IMR-90 (cell line): Measurements from ENCODE around the gene RPS19BP1. TPM values are rescaled to one million over a fixed set of nuclear protein-coding genes. Genes with fewer than 3 reads are reported as not detected.

Experiments
- ATAC-seq: fragments of 200-7000 bp; cut with Tn5 transposase; 2 replicates; pipeline ENCODE4 v1.9.1; 2020; ENCODE audit warnings: low read depth, mild to moderate bottlenecking, moderate library complexity
- BruUV-seq: library from RNA; stranded (reverse); fragments of 400-500 nt; replicated peaks from 2 replicates; lab custom pipeline; 2021; lab: Mats Ljungman, UMichigan
- CTCF ChIA-PET: fragments of 300-600 bp; formaldehyde crosslinking; extraction: SDS; loops from one replicate; lab custom pipeline; 2021; ENCODE audit warnings: antibody characterized with exemption; lab: Yijun Ruan, JAX
- POLR2A ChIA-PET: fragments of 300-600 bp; sonication (Branson Sonifier 250); formaldehyde crosslinking; loops from one replicate; lab custom pipeline; 2022; ENCODE audit warnings: antibody characterized with exemption; ENCODE audit not compliant: unreplicated experiment; lab: Charles Lee
- DNase-seq: peaks from one replicate; pipeline ENCODE4 v3.0.0; 2013
- H2AFZ ChIP-seq: replicated peaks from 2 replicates; pipeline ENCODE3; 2013; ENCODE audit warnings: low read length, mild to moderate bottlenecking; ENCODE audit not compliant: poor library complexity
- H2AK5ac ChIP-seq: 2 replicates; pipeline ENCODE4 v1.6.1; 2013; ENCODE audit warnings: low read depth, low read length, inconsistent platforms
- H2AK9ac ChIP-seq: replicated peaks from 2 replicates; pipeline ENCODE3; 2013; ENCODE audit warnings: mild to moderate bottlenecking, low read depth, low read length, moderate library complexity; ENCODE audit not compliant: poor library complexity
- H2BK120ac ChIP-seq: 2 replicates; pipeline ENCODE4 v1.6.1; 2013; ENCODE audit warnings: low read depth, low read length, inconsistent platforms
- H2BK15ac ChIP-seq: 3 replicates; pipeline ENCODE4 v1.6.1; 2013; ENCODE audit warnings: low read depth, low read length, inconsistent platforms
- H2BK20ac ChIP-seq: 2 replicates; pipeline ENCODE4 v1.6.1; 2013; ENCODE audit warnings: low read depth, mild to moderate bottlenecking, inconsistent platforms, low read length, moderate library complexity
- H2BK5ac ChIP-seq: 2 replicates; pipeline ENCODE4 v1.6.1; 2013; ENCODE audit warnings: mild to moderate bottlenecking, low read depth, low read length, inconsistent platforms; ENCODE audit not compliant: poor library complexity, severe bottlenecking
- H3K14ac ChIP-seq: replicated peaks from 2 replicates; pipeline ENCODE4 v1.6.1; 2013; ENCODE audit warnings: low read depth, low read length, inconsistent platforms
- H3K18ac ChIP-seq: 2 replicates; pipeline ENCODE4 v1.6.1; 2013; ENCODE audit warnings: low read depth, low read length, control low read depth
- H3K23ac ChIP-seq: 2 replicates; pipeline ENCODE4 v1.6.1; 2013; ENCODE audit warnings: low read depth, low read length, inconsistent platforms
- H3K27ac ChIP-seq: 2 replicates; pipeline ENCODE4 v1.5.1; 2013; ENCODE audit warnings: mild to moderate bottlenecking, control low read depth, low read length; ENCODE audit not compliant: insufficient read depth
- H3K27me3 ChIP-seq: 2 replicates; pipeline ENCODE4 v1.6.1; 2013; ENCODE audit warnings: low read length; ENCODE audit not compliant: control insufficient read depth, insufficient read depth
- H3K36me3 ChIP-seq: 2 replicates; pipeline ENCODE4 v1.6.1; 2013; ENCODE audit warnings: low read length, mixed read lengths; ENCODE audit not compliant: control insufficient read depth, insufficient read depth
- H3K4ac ChIP-seq: 2 replicates; pipeline ENCODE4 v1.6.1; 2013; ENCODE audit warnings: low read depth, low read length, inconsistent platforms
- H3K4me1 ChIP-seq: 2 replicates; pipeline ENCODE4 v1.6.1; 2013; ENCODE audit warnings: low read length, mixed read lengths; ENCODE audit not compliant: control insufficient read depth, insufficient read depth
- H3K4me2 ChIP-seq: 2 replicates; pipeline ENCODE4 v1.6.1; 2013; ENCODE audit warnings: low read depth, mild to moderate bottlenecking, control low read depth, low read length, moderate library complexity
- H3K4me3 ChIP-seq: 2 replicates; pipeline ENCODE4 v1.5.1; 2013; ENCODE audit warnings: low read depth, mild to moderate bottlenecking, control low read depth, low read length, moderate library complexity; ENCODE audit not compliant: insufficient read depth
- H3K56ac ChIP-seq: 2 replicates; pipeline ENCODE4 v1.6.1; 2013; ENCODE audit warnings: low read length, inconsistent platforms; ENCODE audit not compliant: insufficient read depth; ENCODE audit errors: extremely low read depth
- H3K79me1 ChIP-seq, 2 experiments: 2 replicates each; pipeline ENCODE4 v1.6.1; 2013; ENCODE audit warnings: low read length in 2 of 2, inconsistent platforms in 1 of 2, low read depth in 1 of 2
- H3K9ac ChIP-seq: 2 replicates; pipeline ENCODE4 v1.6.1; 2013; ENCODE audit warnings: low read depth, low read length, control low read depth
- H3K9me1 ChIP-seq: 2 replicates; pipeline ENCODE4 v1.6.1; 2013; ENCODE audit warnings: low read length, inconsistent platforms; ENCODE audit not compliant: insufficient read depth
- H3K9me3 ChIP-seq: 2 replicates; pipeline ENCODE4 v1.6.1; 2013; ENCODE audit warnings: low read length; ENCODE audit not compliant: control insufficient read depth, insufficient read depth
- H4K20me1 ChIP-seq: 2 replicates; pipeline ENCODE4 v1.6.1; 2013; ENCODE audit warnings: low read length, inconsistent platforms; ENCODE audit not compliant: insufficient read depth
- H4K5ac ChIP-seq: 2 replicates; pipeline ENCODE4 v1.6.1; 2013; ENCODE audit warnings: mild to moderate bottlenecking, low read depth, low read length, control low read depth
- H4K8ac ChIP-seq, 2 experiments: 2 replicates each; pipeline ENCODE4 v1.6.1; 2013; ENCODE audit warnings: low read depth in 2 of 2, low read length in 2 of 2, control low read depth in 1 of 2, inconsistent platforms in 1 of 2
- H4K91ac ChIP-seq: 2 replicates; pipeline ENCODE4 v1.6.1; 2013; ENCODE audit warnings: low read depth, low read length, inconsistent platforms; ENCODE audit not compliant: insufficient read depth
- BHLHE40 ChIP-seq: fragments of 150-350 bp; IDR thresholded peaks from 2 replicates; pipeline ENCODE4 v1.6.1; 2016; ENCODE audit warnings: mild to moderate bottlenecking, low read depth, low read length
- CEBPB ChIP-seq: IDR thresholded peaks from 2 replicates; pipeline ENCODE4 v1.6.1; 2012; ENCODE audit warnings: low read depth, low read length, improper control_type of control experiment
- CHD1 ChIP-seq: IDR thresholded peaks from 2 replicates; pipeline ENCODE4 v1.6.1; 2012; ENCODE audit warnings: low read depth, low read length, improper control_type of control experiment
- FOS ChIP-seq: fragments of 150-350 bp; IDR thresholded peaks from 2 replicates; pipeline ENCODE4 v1.6.1; 2016; ENCODE audit warnings: low read depth, low read length
- MAZ ChIP-seq: IDR thresholded peaks from 2 replicates; pipeline ENCODE4 v1.6.1; 2012; ENCODE audit warnings: low read depth, mild to moderate bottlenecking, low read length, improper control_type of control experiment, moderate library complexity, borderline replicate concordance
- NFE2L2 ChIP-seq: fragments of 150-350 bp; IDR thresholded peaks from 2 replicates; pipeline ENCODE4 v1.6.1; 2016; ENCODE audit warnings: low read depth, mild to moderate bottlenecking, low read length
- RCOR1 ChIP-seq: IDR thresholded peaks from 2 replicates; pipeline ENCODE4 v1.6.1; 2012; ENCODE audit warnings: mild to moderate bottlenecking, low read length, improper control_type of control experiment; ENCODE audit not compliant: insufficient replicate concordance
- RFX5 ChIP-seq: IDR thresholded peaks from 2 replicates; pipeline ENCODE4 v1.8.0; 2012; ENCODE audit warnings: low read depth, mild to moderate bottlenecking, low read length, moderate library complexity
- WGBS, 2 experiments: methylation state at CpG; one replicate each; pipeline versions ENCODE4 v1.1.5 to v1.1.7; 2013; ENCODE audit warnings: missing lambda C conversion rate in 2 of 2; ENCODE audit not compliant: insufficient read length in 1 of 2; ENCODE audit errors: extremely low coverage in 2 of 2; 5-methylcytosine and 5-hydroxymethylcytosine counted together
- dilution Hi-C: fragments of 300-500 bp; cut with HindIII; formaldehyde crosslinking; loops from one replicate; pipeline ENCODE4 v1.14.3; 2018; ENCODE audit warnings: low sequenced_read_pairs; ENCODE audit not compliant: unreplicated experiment
- in situ Hi-C: fragments of 300-500 bp; cut with MboI; formaldehyde crosslinking; loops from 3 replicates; pipeline ENCODE4 v1.14.3; 2019; ENCODE audit warnings: low sequenced_read_pairs, inconsistent platforms, mixed read lengths
- intact Hi-C: fragments of 100-400 bp; cut with micrococcal nuclease; formaldehyde crosslinking; loops from 2 replicates; pipeline ENCODE4 v1.10.0; 2022
- polyA plus RNA-seq, 3 experiments: library from polyadenylated mRNA; depleted of rRNA; stranded (reverse); fragments of >200 nt; gene quantifications; 2 replicates each; pipeline ENCODE4 v1.2.3, GENCODE V29; 2012; ENCODE audit warnings: low replicate concordance in 1 of 3
- total RNA-seq: library from RNA; depleted of rRNA; stranded (reverse); fragments of >200 nt; gene quantifications from 2 replicates; pipeline ENCODE4 v1.2.3, GENCODE V29; 2012

RPS19BP1 gene
- total and polyA plus RNA-seq, 2 of the 4 experiments (the other 2 are of a cell fraction): 33.0 to 95.4 TPM

GRCh38 chr22:39512026-39512425, 20.5 kb downstream of the RPS19BP1 start:
- Histone ChIP-seq H3K4me2 (no peak overlapping the region), H3K23ac (no peak overlapping the region), H2AFZ (no peak overlapping the region), H4K20me1 (peaks cover 38% of the 10 kb centered on the region), H3K9me3 (no peaks in the 10 kb centered on the region), H2AK9ac (no peak overlapping the region), H3K27ac (no peak overlapping the region), H3K56ac (no peak overlapping the region), H3K36me3 (peaks cover 57% of the 10 kb centered on the region), H3K4me1 (no peaks in the 10 kb centered on the region), H2BK15ac (no peak overlapping the region), H4K8ac (no peak overlapping the region), H3K27me3 (no peaks in the 10 kb centered on the region), H4K5ac (no peak overlapping the region), H4K91ac (no peak overlapping the region), H3K4me3 (no peak overlapping the region), H3K4ac (no peak overlapping the region), H2BK120ac (no peak overlapping the region), H2BK20ac (no peak overlapping the region), H2AK5ac (no peak overlapping the region), H3K9ac (no peak overlapping the region), H3K18ac (no peak overlapping the region), H3K9me1 (no peaks in the 10 kb centered on the region), H3K14ac (no peak overlapping the region), H2BK5ac (no peak overlapping the region), H3K79me1 (peaks cover 42 to 60% of the 10 kb centered on the region in 2 experiments)
- no TSS peak for BruUV-seq
- TF ChIP-seq CHD1: no peak
- TF ChIP-seq NFE2L2: no peak
- no peak for TF ChIP-seq FOS
- no peak for TF ChIP-seq CEBPB
- TF ChIP-seq MAZ: no peak
- TF ChIP-seq BHLHE40: no peak
- TF ChIP-seq RCOR1: no peak
- no peak for TF ChIP-seq RFX5
- intact Hi-C loops: no loop called here
- 100% methylated on average over 4 of the region's 10 CpGs; no CpG with 5 or more reads in 1 of the 2 experiments for WGBS, 2 experiments
- ChIA-PET CTCF (interaction anchor here (0.8 kb wide), 1 partner anchor 75 kb away, joined by 3 read pairs; no protein-coding TSS in a partner anchor), POLR2A (interaction anchor here (0.6 kb wide), 1 partner anchor 119 kb away, joined by 4 read pairs; no protein-coding TSS in a partner anchor)
- no peak for DNase-seq
- in situ Hi-C loops: loop anchor here (5.0 to 10.0 kb wide), 2 partner anchors 107 to 345 kb away; no protein-coding TSS in a partner anchor
- no peak for ATAC-seq
- dilution Hi-C loops: no loop called here
